NCI-H1694 (cell line): ENCODE measurements around the gene CHRNA7.

Source experiments
- DNase-seq: peaks from one replicate; lab custom pipeline; 2025; lab: John Stamatoyannopoulos, UW

Gene CHRNA7

GRCh38 chr15:32089851-32090359, 59.6 kb downstream of the CHRNA7 start:
- no peak for DNase-seq

- no peak for DNase-seq
These were observed 61.4 kb downstream of the CHRNA7 start for GRCh38 chr15:32091505-32092380.

GRCh38 chr15:32096213-32096612, 65.9 kb downstream of the CHRNA7 start:
- no peak for DNase-seq

- DNase-seq, result peak; percentile 8
These were observed 66.8 kb downstream of the CHRNA7 start for GRCh38 chr15:32096916-32097617.

- no peak for DNase-seq
These were observed 67.7 kb downstream of the CHRNA7 start for GRCh38 chr15:32098033-32098432.

- DNase-seq, result no peak
These were observed 68.9 kb downstream of the CHRNA7 start for GRCh38 chr15:32099097-32099785.

- DNase-seq, result no peak
These were observed 69.8 kb downstream of the CHRNA7 start for GRCh38 chr15:32099956-32100684.

GRCh38 chr15:32104061-32104995, 74.0 kb downstream of the CHRNA7 start:
- no peak for DNase-seq

GRCh38 chr15:32105258-32106241, 75.2 kb downstream of the CHRNA7 start:
- DNase-seq, result no peak

- no peak for DNase-seq
These were observed 76.4 kb downstream of the CHRNA7 start for GRCh38 chr15:32106401-32107381.

GRCh38 chr15:32107477-32108080, 77.3 kb downstream of the CHRNA7 start:
- DNase-seq, result no peak

- no peak for DNase-seq
These were observed 78.3 kb downstream of the CHRNA7 start for GRCh38 chr15:32108661-32109060.

- DNase-seq, result no peak
These were observed 81.8 kb downstream of the CHRNA7 start for GRCh38 chr15:32112101-32112500.

- no peak for DNase-seq
These were observed 82.9 kb downstream of the CHRNA7 start for GRCh38 chr15:32113224-32113623.

- no peak for DNase-seq
These were observed 86.8 kb downstream of the CHRNA7 start for GRCh38 chr15:32117122-32117521.

- no peak for DNase-seq
These were observed 89.0 kb downstream of the CHRNA7 start for GRCh38 chr15:32119286-32119685.

- no peak for DNase-seq
These were observed 89.5 kb downstream of the CHRNA7 start for GRCh38 chr15:32119694-32120330.
